Measurements from ENCODE around the gene DNAJB4. TPM values are rescaled to one million over a fixed set of nuclear protein-coding genes. Genes with fewer than 3 reads are reported as not detected.

The DNAJB4 gene
- total RNA-seq, 2 donors from 2014 or later: 8.9 to 13.2 TPM

DNA sequence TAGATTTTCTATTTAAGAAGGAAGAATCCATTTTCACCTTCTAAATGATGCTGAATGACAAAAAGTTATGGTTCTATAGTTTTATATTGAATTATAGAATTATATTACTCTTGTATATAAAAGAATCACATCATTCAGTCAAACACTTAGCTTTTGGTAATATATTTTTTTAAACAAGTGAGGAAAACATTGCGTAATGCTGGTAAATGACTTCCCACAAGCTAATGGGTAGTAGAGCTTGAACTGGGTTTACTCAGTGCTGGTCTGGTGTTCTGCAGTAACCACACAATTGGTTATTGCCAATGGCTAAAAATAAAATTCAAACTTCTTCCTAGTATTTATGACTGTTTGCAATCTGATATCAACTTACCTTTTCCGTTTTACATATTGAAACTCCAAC, 30.4 kb downstream of the DNAJB4 start:
- Mint-ChIP-seq H3K4me1 (ENCODE audit: low read depth in 2 of 2) (no peaks in the 10 kb centered on the region), H3K27ac (no peak overlapping the region), H3K4me3 (no peak overlapping the region), H3K27me3 (peaks cover 14 to 24% of the 10 kb centered on the region in 2 donors), H3K36me3 (no peaks in the 10 kb centered on the region), H3K9me3 (no peaks in the 10 kb centered on the region)
- ATAC-seq (no peak), DNase-seq (ENCODE audit: low spot score) (no peak)

DNA sequence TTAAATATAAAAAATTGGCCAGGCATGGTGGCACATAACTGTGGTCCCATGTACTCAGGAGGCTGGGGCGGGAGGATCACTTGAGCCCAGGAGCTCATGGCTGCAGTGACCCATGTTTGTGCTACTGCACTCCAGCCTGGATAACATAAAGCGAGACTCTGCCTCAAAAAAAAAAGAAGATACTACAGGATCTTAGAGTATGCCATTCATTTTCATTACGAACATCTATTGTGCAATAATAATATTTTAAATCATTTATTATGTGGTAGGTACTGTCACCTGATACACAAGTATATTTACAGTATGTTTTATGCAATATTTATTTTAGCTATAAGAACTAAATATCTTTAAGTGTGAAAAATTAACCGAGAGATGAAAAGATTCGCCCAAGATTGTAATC, 31.7 kb downstream of the DNAJB4 start:
- no peak for ATAC-seq
- Mint-ChIP-seq H3K27ac (no peak overlapping the region), H3K36me3 (no peaks in the 10 kb centered on the region), H3K4me1 (ENCODE audit: low read depth in 2 of 2) (peaks cover 6 to 9% of the 10 kb centered on the region in 2 donors), H3K4me3 (no peak overlapping the region), H3K27me3 (peaks cover 16 to 24% of the 10 kb centered on the region in 2 donors), H3K9me3 (no peaks in the 10 kb centered on the region)
- no peak for DNase-seq (ENCODE audit: low spot score)

DNA sequence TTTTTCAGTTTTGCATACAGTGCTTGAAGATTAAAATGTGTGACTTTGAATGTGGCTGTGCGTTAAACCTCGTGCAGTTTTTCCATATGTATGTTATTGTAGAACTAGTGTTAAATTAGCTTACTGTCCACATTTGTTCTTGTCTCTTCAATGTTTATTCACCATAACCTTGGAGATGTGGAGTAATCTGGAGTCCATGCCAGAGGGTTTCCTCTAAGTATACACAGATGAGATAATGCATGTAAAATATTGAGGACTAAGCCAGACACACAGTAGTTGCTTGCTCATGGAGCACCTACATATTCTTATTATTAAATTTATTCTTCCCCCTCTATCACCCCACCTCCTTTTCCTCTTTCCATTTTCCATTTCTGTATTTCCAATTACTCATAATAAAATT, 33.3 kb downstream of the DNAJB4 start:
- no peak for ATAC-seq
- no peaks in the 10 kb centered on the region for H3K9me3 Mint-ChIP-seq
- H3K27ac Mint-ChIP-seq: no peak overlapping the region
- H3K36me3 Mint-ChIP-seq: no peaks in the 10 kb centered on the region
- peaks cover 15 to 24% of the 10 kb centered on the region in 2 donors for H3K27me3 Mint-ChIP-seq
- DNase-seq (ENCODE audit: low spot score): no peak
- H3K4me3 Mint-ChIP-seq: no peak overlapping the region
- H3K4me1 Mint-ChIP-seq (ENCODE audit: low read depth in 2 of 2): peaks cover 6 to 9% of the 10 kb centered on the region in 2 donors

DNA sequence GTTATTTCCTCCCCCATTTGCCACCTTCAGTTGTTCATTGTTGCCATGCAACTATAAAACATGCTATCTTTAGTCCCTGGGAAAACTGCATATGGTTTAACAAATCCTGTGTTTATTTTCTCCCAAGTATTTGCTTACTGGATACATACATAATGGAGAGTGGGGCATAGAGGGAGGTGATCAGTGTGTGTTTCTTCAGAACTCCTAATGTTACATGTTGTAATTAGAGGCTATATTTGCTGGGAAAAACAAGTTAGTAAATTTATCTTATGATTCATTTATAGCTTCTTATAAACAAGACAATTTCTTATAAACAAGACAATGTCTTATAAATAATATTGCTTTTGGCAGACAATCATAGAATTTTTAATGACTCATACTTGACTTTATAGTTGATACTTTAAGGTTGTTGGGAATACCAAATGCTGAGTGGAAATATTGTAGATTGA, 33.8 kb downstream of the DNAJB4 start:
- peaks cover 19 to 21% of the 10 kb centered on the region in 2 donors for H3K27me3 Mint-ChIP-seq
- ATAC-seq: no peak
- no peaks in the 10 kb centered on the region for H3K36me3 Mint-ChIP-seq
- no peak overlapping the region for H3K4me3 Mint-ChIP-seq
- no peaks in the 10 kb centered on the region for H3K9me3 Mint-ChIP-seq
- no peak for DNase-seq (ENCODE audit: low spot score)
- H3K27ac Mint-ChIP-seq: no peak overlapping the region
- H3K4me1 Mint-ChIP-seq (ENCODE audit: low read depth in 2 of 2): peaks cover 6 to 9% of the 10 kb centered on the region in 2 donors

DNA sequence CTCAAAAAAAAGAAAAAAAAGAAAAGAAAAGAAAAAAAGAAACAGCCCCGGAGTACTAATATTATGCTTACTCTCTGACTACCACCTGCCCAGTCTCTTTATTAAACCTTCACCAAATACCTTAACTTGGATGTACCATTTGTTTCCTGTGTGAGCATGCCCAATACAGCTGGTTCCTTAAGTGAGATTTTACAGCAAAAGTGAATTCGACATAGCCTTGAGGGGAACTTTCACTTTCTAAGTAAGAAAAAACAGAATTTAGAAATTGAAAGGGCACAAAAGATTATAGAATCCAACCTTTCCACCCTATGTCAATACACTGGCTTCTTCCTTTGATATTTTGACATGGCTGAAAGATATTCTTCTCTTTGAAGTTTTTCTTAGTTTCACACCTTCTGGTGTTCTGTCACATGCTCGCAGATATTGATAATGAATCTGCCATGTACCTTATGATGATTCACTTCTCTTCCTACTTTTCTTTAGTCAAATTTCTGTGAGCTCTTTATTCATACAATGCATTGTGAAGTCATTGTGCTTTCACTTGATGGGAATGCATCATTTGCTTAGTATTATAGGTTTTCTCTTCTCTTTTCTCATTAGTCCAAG, 35.8 kb downstream of the DNAJB4 start:
- ATAC-seq (no peak), DNase-seq (ENCODE audit: low spot score) (no peak)
- H3K36me3 Mint-ChIP-seq: no peaks in the 10 kb centered on the region
- H3K27me3 Mint-ChIP-seq: peaks cover 17 to 24% of the 10 kb centered on the region in 2 donors
- H3K4me1 Mint-ChIP-seq (ENCODE audit: low read depth in 2 of 2): peaks cover 13 to 21% of the 10 kb centered on the region in 2 donors
- H3K4me3 Mint-ChIP-seq: no peak overlapping the region
- no peak overlapping the region for H3K27ac Mint-ChIP-seq
- H3K9me3 Mint-ChIP-seq: no peaks in the 10 kb centered on the region

DNA sequence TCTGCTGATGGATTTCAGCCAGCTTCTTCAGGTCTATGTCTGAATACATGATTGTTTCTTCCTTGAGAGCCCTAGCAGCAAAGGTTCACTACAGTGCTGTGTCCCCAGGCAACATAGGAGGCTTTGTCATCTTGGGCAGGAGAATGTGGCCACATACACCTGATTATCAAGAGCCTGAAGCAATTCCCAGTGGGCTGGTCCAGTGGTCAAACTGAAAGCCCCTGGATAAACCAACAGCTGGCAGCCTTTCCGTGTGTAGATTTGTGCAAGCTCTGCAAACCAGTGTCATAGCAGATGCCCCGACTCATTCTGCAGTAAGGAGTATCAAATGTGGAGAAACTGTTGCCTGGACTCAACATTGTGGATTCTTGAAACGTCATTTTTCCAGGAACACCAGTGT, 38.7 kb downstream of the DNAJB4 start:
- peaks cover 18 to 21% of the 10 kb centered on the region in 2 donors for H3K4me1 Mint-ChIP-seq (ENCODE audit: low read depth in 2 of 2)
- ATAC-seq (no peak), DNase-seq (ENCODE audit: low spot score) (no peak)
- peaks cover 33 to 41% of the 10 kb centered on the region in 2 donors for H3K27me3 Mint-ChIP-seq
- no peak overlapping the region for H3K27ac Mint-ChIP-seq
- no peaks in the 10 kb centered on the region for H3K9me3 Mint-ChIP-seq
- H3K36me3 Mint-ChIP-seq: no peaks in the 10 kb centered on the region
- no peak overlapping the region for H3K4me3 Mint-ChIP-seq

DNA sequence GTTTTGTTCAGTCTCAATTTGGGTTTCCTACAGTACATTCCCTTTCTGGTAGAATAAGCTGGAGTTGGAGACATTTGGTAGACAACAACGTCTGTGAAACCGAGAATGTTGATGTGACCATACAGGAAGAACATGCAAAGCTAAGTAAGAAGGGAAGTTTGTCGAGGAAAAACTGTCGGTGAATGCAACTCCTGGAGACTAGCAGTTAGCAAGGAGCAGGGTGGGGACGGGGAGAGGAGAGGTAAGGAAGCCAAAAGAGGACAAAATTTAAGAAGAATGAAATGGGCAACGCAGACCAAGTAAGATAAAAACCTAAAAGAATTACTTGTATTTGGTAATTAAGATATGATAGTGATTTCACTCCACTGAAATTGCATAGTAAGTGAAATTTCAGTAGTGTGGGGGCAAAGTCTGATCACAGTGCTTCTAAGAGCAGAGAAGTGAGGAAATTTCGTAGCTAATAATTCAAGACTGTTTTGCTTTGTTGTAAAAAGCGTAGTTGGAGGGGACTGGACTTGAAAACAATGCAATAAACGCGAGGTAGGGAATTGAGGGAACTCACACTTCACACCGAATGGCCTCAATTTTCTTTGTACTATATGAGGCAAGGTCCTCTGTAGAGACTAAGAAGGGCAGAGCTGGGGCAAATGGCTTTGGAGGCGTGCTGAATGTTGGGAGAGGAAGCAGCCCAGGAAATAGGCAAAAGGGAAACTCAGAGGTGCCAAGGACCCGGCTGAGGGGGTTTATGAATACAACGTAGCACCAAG, 40.2 kb downstream of the DNAJB4 start:
- peaks cover 39 to 46% of the 10 kb centered on the region in 2 donors for H3K27me3 Mint-ChIP-seq
- peaks cover 18 to 21% of the 10 kb centered on the region in 2 donors for H3K4me1 Mint-ChIP-seq (ENCODE audit: low read depth in 2 of 2)
- no peaks in the 10 kb centered on the region for H3K9me3 Mint-ChIP-seq
- H3K27ac Mint-ChIP-seq: no peak overlapping the region
- no peak for ATAC-seq
- DNase-seq (ENCODE audit: low spot score): no peak
- peak overlapping the region; percentile 57 for H3K4me3 Mint-ChIP-seq
- H3K36me3 Mint-ChIP-seq: no peaks in the 10 kb centered on the region

DNA sequence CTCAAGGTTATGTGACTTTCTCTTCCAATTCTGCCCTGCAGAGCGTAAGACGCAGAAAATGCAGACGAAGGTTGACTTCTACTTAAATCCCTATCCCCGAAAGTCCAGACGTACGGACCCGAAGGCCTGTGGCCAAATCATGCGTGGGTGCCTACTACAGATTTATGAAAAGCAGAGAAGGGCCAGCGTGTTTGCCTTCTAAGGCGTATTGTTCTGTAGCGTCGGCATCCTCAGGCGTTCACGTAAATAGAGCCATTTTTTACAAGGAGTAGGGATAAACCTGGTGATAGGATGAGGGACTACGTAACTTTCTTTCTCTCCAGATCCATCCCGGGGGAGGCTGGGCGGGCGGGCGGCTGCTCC, 40.8 kb downstream of the DNAJB4 start:
- Mint-ChIP-seq H3K9me3 (no peaks in the 10 kb centered on the region), H3K36me3 (no peaks in the 10 kb centered on the region), H3K4me3 (peak overlapping the region; percentile 57), H3K4me1 (ENCODE audit: low read depth in 2 of 2) (peaks cover 16 to 18% of the 10 kb centered on the region in 2 donors), H3K27me3 (peaks cover 39 to 46% of the 10 kb centered on the region in 2 donors), H3K27ac (no peak overlapping the region)
- DNase-seq (ENCODE audit: low spot score) (no peak), ATAC-seq (no peak)

DNA sequence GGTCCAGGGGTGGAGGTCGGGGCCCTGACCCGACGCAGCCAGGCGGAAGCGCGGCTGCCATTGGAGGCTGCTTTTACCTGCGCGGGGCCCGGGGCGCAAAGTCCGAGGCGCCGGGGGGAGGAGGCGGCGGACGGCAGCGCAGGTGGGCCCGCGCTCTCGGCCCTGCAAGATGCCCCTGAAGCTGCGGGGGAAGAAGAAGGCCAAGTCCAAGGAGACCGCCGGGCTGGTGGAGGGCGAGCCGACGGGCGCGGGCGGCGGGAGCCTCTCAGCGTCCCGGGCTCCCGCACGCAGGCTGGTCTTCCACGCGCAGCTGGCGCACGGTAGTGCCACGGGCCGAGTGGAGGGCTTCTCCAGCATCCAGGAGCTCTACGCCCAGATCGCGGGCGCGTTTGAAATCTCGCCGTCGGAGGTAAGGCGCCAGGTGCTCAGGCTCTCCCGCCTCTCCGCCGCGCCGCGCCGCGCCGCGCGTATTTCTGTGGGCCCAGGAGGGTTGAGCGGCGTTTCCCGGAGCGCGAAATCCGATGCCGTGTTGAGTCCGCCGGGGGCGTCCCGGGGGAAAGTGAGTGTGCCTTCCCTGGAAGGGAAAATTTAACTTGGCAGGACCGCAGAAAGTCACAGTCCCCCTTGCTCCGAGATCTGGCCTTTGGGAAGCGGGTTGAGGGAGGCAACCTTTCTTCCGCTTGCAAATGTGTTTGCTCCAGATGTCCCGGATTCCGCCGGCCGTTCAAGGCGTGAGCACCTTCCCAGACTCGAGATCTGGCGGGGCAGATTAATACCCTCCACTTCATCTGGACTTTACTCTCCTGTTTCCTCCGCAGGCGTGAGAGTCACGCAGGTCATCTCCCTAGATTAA, 41.4 kb downstream of the DNAJB4 start, which contains the start of gene GIPC2:
GIPC2 (plus strand) TSS at position 41 of the 853 bp plus-strand sequence; CDS start at position 170, 129 bp downstream.
- DNase-seq (ENCODE audit: low spot score): no peak
- ATAC-seq: peak; percentile 43 to 65
- Mint-ChIP-seq H3K27ac (no peak within 1 kb of the TSS), H3K4me1 (ENCODE audit: low read depth in 2 of 2) (peaks cover 11 to 12% of the 10 kb centered on the region in 2 donors), H3K36me3 (no peaks in the 10 kb centered on the region), H3K4me3 (peak within 1 kb of the TSS; percentile 63), H3K27me3 (peaks cover 39 to 44% of the 10 kb centered on the region in 2 donors), H3K9me3 (no peaks in the 10 kb centered on the region)

DNA sequence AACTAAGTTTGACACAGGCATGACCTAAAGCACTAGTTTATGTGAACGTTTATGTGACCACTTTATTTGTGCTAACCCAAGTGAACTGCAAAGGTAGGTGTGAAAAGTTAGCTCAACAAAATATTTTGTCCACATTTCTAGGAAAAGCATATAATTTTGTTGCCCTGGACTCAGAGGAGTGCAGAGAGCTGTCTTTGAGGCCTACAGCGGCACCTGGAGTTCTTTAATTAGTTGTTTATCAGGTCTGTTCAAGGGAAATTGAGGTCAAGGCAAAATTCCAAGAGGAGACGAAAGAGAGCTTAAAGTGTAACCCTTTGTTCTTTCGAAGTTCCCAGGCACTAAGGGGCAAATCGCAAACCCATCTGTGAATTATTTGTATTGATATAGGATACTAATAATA, 42.4 kb downstream of the DNAJB4 start:
- Mint-ChIP-seq H3K27ac (no peak overlapping the region), H3K27me3 (peaks cover 39 to 46% of the 10 kb centered on the region in 2 donors), H3K4me1 (ENCODE audit: low read depth in 2 of 2) (peaks cover 11 to 12% of the 10 kb centered on the region in 2 donors), H3K36me3 (no peaks in the 10 kb centered on the region), H3K9me3 (no peaks in the 10 kb centered on the region), H3K4me3 (peak overlapping the region; percentile 63)
- ATAC-seq (no peak), DNase-seq (ENCODE audit: low spot score) (no peak)

DNA sequence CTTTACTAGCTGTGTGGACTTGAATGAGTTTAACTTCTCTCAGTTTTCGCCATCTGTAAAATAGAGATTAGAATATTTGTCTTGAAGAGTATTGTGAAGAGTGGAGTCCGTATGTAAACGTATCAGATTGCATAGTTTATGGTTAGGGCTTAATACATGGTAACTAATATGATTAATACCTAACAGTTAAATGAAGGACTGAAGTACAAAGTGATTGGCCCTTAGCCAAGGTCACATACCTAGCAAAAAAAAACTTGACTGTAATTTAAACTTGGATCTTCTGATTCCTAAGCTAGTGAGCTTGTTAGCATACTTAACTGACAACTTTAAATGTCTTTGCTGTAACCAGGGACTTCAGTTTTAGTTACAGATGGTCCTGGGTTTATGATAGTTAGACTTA, 42.9 kb downstream of the DNAJB4 start:
- DNase-seq (ENCODE audit: low spot score) (no peak), ATAC-seq (no peak)
- Mint-ChIP-seq H3K27ac (no peak overlapping the region), H3K9me3 (no peaks in the 10 kb centered on the region), H3K27me3 (peaks cover 39 to 46% of the 10 kb centered on the region in 2 donors), H3K4me3 (no peak overlapping the region), H3K4me1 (ENCODE audit: low read depth in 2 of 2) (peaks cover 11 to 12% of the 10 kb centered on the region in 2 donors), H3K36me3 (no peaks in the 10 kb centered on the region)

DNA sequence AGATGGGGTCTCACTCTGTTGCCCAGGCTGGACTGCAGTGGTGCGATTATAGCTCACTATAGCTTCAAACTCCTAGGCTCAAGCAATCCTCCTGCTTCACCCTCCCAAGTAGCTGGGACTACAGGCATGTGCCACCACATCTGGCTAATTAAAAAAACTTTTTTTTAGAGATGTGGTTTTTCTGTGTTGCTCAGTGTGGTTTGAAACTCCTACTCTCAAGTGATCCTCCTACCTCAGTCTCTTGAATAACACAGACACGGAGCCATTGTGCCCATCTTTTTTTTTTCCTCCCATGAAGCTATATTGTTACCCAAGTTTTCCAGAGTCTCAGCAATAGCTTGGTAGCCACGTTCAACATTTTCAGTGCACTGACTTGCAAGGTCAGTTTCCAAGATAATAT, 43.7 kb downstream of the DNAJB4 start:
- DNase-seq (ENCODE audit: low spot score): no peak
- Mint-ChIP-seq H3K36me3 (no peaks in the 10 kb centered on the region), H3K27me3 (peaks cover 39 to 42% of the 10 kb centered on the region in 2 donors), H3K4me3 (no peak overlapping the region), H3K9me3 (no peaks in the 10 kb centered on the region), H3K4me1 (ENCODE audit: low read depth in 2 of 2) (peaks cover 11 to 12% of the 10 kb centered on the region in 2 donors), H3K27ac (no peak overlapping the region)
- no peak for ATAC-seq

DNA sequence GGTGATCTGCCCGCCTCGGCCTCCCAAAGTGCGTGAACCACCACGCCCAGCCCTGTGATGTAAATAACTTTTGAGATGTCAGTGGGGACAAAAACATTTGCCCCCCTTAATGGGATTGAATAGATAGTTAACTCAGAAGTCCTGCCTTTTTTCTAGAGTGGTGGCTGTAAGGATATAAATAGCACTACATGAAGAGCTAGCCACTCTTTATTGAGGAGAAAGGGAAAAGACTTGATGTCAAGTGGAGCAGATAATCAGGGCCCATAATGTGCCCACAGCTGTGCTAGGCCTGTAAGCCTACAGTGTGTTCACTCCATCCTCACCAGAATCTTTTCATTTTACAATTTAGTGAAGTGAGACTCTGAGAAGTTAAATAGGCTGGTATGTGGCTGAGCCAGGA, 44.7 kb downstream of the DNAJB4 start:
- DNase-seq (ENCODE audit: low spot score): no peak
- Mint-ChIP-seq H3K9me3 (no peaks in the 10 kb centered on the region), H3K27ac (no peak overlapping the region), H3K4me3 (no peak overlapping the region), H3K27me3 (peaks cover 36 to 37% of the 10 kb centered on the region in 2 donors), H3K36me3 (no peaks in the 10 kb centered on the region), H3K4me1 (ENCODE audit: low read depth in 2 of 2) (peaks cover 11 to 12% of the 10 kb centered on the region in 2 donors)
- no peak for ATAC-seq
